Activated CD4-positive, CD25-positive, alpha-beta regulatory T cell (primary cell): Measurements from ENCODE around the gene FRA10AC1.
"Not testable (repeated sequence)": the region's sequence is repeated elsewhere in the genome, so short reads cannot be mapped to it uniquely, and the experiment has no call there.

ENCODE experiments used
- DNase-seq, 4 experiments: peaks; one replicate each; lab custom pipeline; 2025; lab: John Stamatoyannopoulos, UW

The FRA10AC1 gene

DNA sequence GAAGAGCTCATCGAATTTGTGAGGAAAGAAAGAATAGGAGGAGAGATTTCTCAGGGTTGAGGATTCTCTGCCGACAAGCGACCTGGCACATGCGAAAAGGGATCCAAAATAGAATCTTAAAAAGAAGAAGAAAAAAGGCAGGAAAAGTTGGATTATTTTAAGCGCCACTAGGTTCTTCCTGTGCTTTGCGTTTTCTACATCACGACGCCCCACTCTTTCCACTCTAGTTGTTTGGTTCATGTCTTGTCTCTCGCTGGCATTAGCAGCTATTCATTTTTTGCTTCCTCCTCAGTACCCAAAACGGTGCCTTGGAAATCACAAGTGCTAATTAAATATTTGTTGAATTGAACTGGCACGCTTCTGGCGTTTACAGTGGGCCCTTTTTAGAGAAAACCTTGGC lies 674 bp upstream of the FRA10AC1 start:
- no peak for DNase-seq

DNA sequence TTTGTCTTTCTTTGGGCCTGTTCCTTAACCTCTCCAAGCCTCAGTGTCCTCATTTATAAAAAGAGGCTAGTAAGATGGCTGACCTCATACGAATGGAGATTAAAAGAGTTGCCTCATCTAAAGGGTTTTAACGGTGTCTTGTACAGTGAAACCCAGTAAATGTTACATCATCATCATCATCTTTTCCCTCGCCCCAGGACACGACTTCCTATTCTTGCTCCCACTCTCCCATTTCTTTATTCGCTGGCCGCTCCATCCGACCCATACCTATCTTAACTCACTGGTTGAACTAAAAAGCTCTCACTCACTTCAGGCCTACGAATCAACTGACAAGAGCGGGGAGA lies 554 bp downstream of the FRA10AC1 start:
- peak in 1 of 4 experiments; percentile 2 for DNase-seq

DNA sequence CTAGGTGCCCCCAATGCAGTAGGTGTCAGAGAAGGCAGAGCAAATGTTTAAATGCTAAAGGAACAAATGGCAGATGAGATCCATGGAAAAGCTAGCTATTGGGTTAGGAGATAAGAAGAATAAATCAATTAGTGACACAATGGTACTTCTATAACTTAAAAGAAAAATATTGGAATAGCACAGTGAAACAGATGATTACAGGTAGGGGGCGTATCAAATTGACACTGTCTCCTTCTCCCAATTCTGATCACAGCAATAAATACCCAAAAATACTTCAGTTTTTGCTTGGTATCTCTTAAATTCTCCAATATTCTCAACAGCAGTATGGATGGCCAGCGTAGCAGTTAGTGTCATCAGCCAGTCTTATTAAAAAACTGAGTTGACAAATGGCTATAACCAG lies 5.2 kb downstream of the FRA10AC1 start:
- DNase-seq, result no peak

DNA sequence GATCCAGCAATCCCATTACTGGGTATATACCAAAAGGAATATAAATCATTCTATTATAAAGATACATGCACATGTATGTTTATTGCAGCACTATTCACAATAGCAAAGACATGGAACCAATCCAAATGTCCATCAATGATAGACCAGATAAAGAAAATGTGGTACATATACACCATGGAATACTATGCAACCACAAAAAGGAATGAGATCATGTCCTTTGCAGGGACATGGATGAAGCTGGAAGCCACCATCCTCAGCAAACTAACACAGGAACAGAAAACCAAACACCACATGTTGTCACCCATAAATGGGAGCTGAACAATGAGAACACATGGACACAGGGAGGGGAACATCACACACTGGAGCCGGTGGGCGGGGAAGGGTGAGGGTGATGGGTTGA lies 5.8 kb downstream of the FRA10AC1 start:
- not testable (repeated sequence) for DNase-seq

DNA sequence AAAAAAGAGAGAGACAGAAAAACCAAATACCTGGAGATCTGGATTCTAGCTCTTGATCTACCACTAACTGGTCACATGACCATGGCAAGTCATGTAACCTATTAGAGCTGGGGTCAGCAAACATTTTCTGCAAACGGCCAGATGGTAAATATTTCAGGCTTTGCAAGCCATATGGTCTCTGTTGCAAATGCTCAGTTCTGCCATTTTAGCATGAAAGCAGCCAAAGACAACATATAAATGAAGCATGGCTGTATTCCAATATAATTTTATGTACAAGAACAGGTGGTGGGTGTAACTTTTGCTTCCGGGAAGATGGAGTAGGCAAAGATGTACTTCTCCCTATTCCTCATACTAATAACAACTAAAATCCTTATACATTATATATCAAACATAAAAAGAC lies 6.7 kb downstream of the FRA10AC1 start:
- DNase-seq, result no peak

DNA sequence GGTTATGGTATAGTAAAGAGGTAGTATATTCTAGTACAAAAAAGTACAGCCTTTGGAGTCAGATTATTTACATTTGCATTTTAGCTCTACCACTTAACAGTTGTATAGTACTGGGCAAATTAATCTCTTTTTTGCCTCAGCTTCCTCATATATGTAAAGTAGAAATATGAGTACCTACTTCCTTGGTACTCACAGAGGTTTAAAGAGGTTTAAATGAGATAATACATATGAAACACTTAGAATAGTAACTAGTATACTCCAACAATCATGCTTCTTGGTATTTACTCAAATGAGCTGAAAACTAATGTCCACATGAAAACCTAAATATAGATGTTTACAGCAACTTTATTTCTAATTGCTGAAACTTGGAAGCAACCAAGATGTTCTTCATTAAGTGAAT lies 14.7 kb downstream of the FRA10AC1 start:
- DNase-seq, result no peak

DNA sequence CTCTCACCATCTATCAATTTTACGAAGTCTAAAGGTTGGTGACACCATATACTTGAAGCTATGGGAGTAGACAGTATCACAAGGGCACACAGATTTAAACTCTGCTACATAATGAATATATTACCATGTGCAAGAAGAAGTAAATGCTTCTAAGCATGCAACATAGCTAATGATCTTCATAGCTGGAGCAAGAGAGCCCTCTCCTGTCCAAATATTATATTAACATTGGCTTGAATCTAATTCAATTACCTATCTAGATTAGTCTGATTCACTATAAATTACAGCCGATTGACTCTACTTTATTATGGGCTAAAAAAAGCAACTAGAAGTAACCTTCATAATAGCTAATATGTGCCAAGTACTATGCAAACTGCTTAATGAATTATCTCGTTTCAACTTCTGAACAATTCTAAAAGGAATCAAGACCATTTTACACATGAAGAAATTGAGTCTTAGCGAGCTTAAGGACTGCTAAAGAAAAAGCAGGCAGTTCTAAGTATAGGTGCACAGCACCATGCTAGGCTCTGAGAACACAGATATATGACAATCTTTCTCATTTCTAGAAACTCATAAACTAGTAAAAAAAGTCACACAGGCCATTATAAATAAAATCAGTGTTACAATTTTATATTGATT lies 21.9 kb downstream of the FRA10AC1 start:
- no peak for DNase-seq

DNA sequence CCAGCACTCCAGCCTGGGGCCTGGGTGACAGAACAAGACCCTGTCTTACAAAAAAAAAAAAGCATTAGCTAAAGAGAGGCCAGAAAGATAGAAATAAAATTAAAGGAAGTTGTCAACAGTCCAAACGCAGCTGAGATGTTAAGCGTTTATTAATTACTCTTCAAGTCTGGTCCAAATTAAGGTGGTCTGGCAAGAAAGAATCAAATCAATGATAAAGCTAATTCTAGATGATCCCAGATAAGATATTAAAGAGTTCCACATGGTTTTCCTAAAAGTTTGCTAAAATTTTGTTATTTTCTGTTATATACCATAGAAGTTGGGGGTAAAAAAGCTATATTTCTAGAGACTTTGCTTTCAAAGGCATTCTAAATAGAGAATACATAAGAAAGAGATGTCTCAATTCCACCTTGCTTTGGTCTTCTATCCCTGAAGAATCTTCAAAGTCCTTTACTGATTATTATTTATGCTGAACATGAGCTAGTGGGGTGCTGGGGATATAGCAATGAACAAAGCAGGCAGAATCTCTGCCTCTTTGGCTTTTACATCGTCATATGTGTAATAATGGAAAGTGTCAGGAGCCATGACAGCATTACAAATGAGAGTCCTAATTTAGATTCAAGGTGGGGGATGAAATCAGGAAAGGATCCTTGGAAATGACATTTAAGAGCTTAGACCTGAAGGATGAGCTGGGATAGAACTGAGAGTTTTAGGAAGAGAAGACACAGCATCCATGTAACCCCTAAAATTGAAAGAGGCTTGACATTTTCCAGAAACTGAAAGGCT lies 23.4 kb downstream of the FRA10AC1 start:
- no peak for DNase-seq

DNA sequence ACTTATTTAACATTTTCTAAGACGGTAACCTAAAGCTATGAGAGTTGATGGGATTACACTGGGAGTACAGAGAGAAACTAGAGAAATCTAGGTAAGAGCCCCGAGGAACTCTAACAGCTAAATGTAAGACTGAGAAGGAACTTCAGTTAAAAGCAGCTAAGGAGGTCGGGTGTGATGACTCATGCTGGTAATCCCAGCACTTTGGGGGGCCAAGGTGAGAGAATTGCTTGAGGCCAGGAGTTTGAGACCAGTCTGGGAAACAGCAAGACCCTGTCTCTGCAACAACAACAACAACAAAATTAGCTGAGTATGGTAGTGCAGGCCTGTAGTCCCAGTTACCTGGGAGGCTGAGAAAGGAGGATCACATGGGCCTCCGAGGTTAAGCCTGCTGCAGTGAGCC lies 24.0 kb downstream of the FRA10AC1 start:
- DNase-seq, result no peak

DNA sequence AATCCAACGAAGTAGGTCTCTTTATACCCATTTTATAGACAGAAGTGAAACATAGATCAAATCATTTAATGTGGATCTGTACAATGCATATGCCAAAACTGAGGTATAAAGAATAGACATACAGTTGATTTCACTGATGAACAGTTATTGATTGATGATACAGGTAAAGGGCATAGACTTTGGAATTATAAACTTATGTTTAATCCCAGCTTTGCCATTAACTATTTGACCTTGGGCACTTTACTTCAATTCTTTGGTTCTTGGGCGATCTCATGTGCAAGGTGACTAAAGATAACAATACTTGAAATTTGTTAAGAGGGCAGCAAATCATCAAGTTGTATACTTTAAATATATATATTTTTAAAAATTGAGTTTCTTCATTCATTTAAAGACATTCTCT lies 28.6 kb downstream of the FRA10AC1 start:
- DNase-seq, result no peak

DNA sequence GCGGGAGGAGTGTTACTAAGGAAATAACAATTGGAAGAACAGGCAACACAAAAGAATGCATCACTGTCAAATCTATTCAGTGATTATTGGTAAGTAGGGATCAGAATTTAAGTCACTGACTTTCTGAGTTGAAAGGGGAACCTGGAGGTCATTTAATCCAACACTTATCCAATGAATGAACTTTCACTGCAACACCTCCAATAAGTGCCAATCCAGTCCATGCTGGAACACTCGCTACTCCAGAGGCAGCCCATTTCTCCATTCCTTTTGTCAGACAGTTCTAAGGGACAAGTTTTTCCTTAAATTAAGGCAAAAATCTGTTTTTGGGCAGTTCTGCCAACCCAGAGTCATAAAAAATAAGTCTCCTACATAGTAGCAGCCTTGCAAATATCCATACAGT lies 29.5 kb downstream of the FRA10AC1 start:
- no peak for DNase-seq

DNA sequence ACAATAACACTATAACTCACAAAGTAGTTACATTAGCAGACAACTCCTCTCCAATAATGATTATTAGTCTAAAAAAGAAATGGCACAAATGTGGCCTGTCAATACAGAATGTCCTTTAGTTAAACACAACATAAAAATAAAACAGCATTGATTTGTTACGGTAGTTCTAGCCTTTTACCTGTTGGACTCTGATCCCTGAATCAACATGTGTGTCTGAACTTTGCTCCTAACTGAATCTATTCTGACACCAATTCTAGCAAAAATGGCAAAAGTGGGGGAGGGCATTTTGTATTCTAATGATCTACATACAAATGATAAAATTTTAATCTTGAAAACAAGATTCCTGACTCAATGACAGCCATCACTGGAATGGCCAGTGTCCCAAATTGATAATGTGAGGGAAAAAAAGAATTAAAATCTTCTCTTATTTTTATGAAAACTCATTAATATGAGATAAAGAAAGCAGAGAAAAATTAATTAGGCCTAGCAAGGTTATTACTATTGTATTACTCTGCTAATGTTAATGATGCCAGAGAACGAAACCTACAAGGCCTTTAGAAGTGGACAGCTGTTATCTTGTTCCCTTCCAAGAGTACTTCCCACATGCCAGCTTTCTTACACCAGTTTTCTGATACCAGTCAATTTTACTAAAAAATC lies 30.2 kb downstream of the FRA10AC1 start:
- DNase-seq, result no peak

DNA sequence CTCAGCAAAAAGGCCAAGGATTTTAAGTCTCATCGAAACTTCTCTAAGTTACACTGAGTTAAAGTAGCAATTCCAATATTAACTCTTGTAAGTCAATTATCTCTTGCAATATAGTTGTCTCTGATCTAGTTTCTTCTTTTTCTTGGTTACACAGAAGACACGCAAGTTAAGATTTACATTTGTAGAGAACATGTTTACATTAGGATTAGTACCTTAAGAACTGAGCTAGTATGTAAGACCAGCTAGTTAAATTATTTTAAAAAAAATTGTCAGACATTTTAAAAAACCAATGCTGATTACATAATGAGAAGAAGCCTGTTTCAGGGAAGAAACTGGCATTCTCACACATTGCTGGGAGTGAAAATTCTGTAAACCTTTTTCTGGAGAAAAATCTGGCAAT lies 31.4 kb downstream of the FRA10AC1 start:
- no peak for DNase-seq

DNA sequence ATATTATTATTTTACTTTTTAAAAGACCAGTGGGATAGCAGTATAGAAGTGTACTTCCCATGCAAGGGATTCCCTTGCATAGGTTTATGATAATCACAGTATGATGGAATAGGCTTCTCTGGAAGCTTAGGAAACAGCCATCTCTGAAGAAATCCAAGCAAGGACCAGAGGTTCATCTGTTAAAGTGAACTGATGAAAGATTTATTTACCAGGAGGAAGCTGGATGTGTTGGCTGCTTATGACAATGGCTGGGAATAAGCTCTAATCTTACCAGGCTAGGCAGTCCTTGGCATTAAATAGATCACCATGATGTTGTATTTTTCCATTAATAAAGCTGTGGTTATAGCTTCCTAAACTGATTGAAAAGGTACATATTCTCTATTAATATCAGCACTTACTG lies 32.0 kb downstream of the FRA10AC1 start:
- DNase-seq, result no peak

DNA sequence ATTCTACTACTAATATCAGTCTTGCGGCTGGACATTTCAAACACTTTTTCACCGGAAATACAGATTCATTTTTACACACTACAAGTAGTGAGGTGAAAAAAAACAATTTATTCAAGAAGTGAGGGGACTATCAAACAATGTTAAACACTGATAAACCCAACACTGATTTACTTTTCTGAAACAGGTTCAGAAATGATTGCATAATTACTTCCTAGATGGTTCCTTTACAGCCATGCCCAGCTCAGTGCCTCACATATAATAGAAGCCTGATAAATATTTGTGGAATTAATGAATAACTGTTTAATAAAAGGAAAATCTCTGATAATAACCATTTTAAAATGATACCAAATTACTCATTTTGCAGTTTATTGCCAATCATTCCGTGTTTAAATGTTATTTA lies 34.6 kb downstream of the FRA10AC1 start:
- no peak for DNase-seq

DNA sequence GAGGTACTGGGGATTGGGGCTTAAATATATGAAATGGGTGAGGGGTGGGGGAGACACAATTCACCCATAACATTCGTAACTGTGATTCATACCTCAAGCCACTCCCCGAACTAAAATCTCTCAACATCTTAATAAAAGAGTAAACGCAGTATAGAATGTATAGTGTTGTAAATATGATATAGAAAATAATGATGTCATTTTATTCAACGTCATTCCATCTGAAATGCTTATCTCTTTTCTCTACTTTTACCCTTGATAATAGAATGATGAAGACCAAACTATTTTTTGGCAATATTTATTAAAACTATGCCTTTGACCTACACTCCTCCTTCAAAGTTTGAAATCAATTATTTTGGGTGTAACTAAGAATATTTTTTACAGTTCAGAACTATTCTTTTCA lies 36.4 kb downstream of the FRA10AC1 start:
- DNase-seq, result no peak

DNA sequence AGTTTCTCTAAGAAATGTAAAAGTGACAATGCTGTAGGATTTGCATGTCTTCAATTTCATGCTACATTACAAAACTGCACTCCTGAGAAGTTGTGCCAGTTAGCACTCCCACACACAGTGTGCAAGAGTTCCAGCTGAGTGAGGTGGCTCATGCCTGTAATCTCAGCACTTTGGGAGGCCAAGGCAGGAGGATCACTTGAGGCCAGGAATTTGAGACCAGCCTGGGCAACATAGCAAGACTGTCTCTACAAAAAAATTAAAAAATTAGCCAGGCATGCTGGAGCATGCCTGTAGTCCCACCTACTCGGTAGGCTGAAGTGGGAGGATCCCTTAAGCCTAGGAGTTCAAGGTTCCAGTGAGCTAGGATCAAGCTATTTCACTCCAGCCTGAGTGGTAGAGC lies 44.6 kb downstream of the FRA10AC1 start:
- no peak for DNase-seq

DNA sequence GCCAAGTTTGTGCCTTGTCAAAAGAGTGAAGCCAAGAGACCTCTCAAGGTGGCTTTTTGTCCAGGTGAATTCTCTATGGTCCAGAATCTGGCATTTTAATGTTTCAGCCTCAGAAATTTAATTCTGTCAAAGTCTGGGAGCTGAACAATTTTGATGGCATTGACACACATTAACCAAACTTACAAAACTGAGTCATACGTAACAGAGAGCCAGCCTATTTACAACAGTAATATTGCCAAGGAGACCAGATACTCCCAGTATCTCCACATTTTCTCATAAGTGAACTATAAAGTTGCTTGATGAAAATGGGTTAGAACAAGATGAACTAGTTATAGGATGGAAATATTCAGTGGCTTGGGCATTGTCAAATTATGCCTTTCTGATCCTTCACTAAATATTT lies 46.2 kb downstream of the FRA10AC1 start:
- no peak for DNase-seq

DNA sequence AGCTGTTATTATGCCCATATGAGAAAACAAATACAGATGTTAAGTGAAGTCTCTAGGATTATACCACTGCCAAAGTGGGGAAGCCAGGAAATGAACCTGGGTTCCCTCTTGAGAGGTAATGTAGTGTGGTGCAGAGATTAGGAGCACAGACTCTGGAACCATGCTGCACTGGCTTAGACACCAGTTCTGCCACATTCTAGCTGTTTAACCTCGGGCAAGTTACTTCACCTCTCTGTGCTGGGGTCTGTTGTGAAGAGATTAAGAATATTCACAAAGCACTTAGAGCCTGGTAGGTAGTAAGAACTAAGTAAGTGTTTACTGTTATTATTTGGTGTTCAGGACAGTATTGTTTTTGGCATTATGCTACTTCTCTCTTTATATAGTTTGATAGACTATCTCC lies 48.2 kb downstream of the FRA10AC1 start:
- DNase-seq, result no peak

DNA sequence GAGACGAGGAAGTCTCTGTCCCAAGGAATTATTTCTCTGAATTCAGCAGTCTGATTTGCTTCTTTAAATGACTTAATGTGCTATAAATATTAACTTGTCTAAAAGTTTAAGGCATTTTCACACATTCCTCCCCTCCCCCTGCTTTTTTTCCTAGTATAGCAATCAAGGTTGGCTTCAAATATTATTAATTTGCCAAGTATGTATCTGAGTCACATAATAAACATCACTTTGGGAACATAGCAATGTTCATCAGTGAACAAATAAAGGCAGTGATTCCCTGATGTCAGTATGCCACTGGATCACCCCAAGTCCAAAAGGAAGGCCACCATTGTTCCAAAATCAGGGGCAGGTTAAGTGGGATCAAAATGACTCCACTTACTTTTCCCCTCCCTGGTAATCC lies 49.5 kb downstream of the FRA10AC1 start:
- no peak for DNase-seq

DNA sequence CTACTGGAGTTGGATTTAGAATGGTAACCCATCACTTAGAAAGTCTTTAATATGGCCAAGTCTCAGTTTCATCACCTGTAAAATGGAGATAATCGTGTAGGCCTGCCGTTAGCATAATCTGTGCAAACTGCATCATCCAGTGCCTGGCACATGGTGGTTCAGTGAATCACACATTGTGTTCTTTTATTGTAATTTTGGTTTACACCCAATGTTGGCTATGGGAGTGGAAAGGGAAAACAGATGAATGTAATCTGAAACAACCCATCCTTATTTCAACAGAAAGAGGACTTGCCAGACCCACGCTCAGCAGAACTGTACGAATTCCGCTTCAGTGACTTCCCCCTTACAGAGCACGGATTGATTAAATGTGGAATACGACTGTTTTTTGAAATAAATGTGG lies 62.6 kb downstream of the FRA10AC1 start:
- DNase-seq, result no peak

DNA sequence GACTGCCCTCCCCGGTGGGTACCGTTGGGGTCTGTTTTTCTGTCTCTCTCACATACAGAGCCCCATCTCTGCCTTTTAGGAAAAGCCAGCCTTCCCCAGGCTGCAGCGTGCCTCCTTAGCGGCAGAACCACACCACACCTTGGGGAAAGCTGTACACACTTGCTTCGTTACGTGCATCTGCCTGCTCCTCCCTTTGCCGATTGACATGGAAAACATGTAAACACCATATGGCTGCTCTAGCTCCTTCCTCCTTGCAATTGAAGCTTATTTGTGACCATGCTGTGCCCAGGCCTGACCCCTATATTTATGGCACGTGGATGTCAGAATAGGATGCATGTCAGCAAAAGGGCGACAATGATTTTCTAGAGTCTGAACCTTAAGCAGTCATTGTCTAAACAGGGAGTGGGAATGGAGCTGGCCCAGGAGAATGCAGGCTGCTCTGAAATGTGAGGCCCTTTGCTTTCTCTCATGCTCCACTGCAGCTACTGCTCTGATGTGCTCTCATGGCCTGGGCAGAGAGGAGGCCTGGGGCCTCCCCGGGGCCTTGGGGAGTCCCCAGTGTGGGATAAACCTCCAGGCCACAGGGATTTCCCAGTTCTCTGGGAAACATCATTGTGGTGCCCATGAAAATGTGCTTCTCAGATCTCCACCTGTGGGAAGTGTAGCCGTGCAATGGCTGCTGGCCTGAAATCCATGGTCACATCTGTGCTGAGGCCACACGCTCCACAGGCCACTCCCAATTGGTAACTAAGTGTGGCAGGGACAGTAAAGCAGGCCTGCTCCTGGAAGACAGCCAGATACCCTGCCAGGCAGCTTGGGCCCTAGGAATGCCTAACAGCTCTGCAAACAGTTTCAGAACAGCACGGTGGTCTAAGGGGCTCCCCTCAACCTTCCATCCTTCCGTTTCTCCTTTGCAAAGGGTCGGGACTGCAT lies 71.5 kb downstream of the FRA10AC1 start:
- DNase-seq, result no peak
